ENCODE data around the gene TESK2.

Gene TESK2

GRCh38 chr1:45339789-45340558 lies 151.0 kb downstream of the TESK2 start, which contains the start of the genes MUTYH and TOE1:
TSS of gene MUTYH (minus strand) at chr1:45340440. CDS start at chr1:45334505, 5,935 bp downstream.
TSS of gene TOE1 (plus strand) at chr1:45340170. CDS start at chr1:45340253, 83 bp downstream.
- peak; percentile 81 to 84 for DNase-seq (ENCODE audit: low read depth in 2 of 2, low spot score in 1 of 2)

GRCh38 chr1:45337630-45338325 lies 153.2 kb downstream of the TESK2 start:
- DNase-seq (ENCODE audit: low read depth in 2 of 2, low spot score in 1 of 2), result no peak

- DNase-seq (ENCODE audit: low read depth in 2 of 2, low spot score in 1 of 2), result no peak
Observed at GRCh38 chr1:45335855-45336324, 155.1 kb downstream of the TESK2 start.

- DNase-seq (ENCODE audit: low read depth in 2 of 2, low spot score in 1 of 2), result no peak
Observed at GRCh38 chr1:45334308-45335245, 156.4 kb downstream of the TESK2 start.

GRCh38 chr1:45332346-45332720 lies 158.6 kb downstream of the TESK2 start:
- DNase-seq (ENCODE audit: low read depth in 2 of 2, low spot score in 1 of 2), result no peak

GRCh38 chr1:45331436-45332345 lies 159.3 kb downstream of the TESK2 start:
- DNase-seq (ENCODE audit: low read depth in 2 of 2, low spot score in 1 of 2), result no peak

GRCh38 chr1:45329445-45329844 lies 161.5 kb downstream of the TESK2 start:
- no peak for DNase-seq (ENCODE audit: low read depth in 2 of 2, low spot score in 1 of 2)

- no peak for DNase-seq (ENCODE audit: low read depth in 2 of 2, low spot score in 1 of 2)
Observed at GRCh38 chr1:45328680-45329079, 162.3 kb downstream of the TESK2 start.

GRCh38 chr1:45327644-45328515 lies 163.1 kb downstream of the TESK2 start:
- DNase-seq (ENCODE audit: low read depth in 2 of 2, low spot score in 1 of 2), result no peak

- peak; percentile 41 to 59 for DNase-seq (ENCODE audit: low read depth in 2 of 2, low spot score in 1 of 2)
Observed at GRCh38 chr1:45326627-45327623, 164.0 kb downstream of the TESK2 start, which contains the start of gene HPDL. TSS of gene HPDL (plus strand) at chr1:45326895. CDS start at chr1:45327149, 254 bp downstream.

- DNase-seq (ENCODE audit: low read depth in 2 of 2, low spot score in 1 of 2), result no peak
Observed at GRCh38 chr1:45325851-45326506, 165.0 kb downstream of the TESK2 start.

GRCh38 chr1:45322486-45323040 lies 168.4 kb downstream of the TESK2 start:
- DNase-seq (ENCODE audit: low read depth in 2 of 2, low spot score in 1 of 2), result no peak

GRCh38 chr1:45321444-45321843 lies 169.5 kb downstream of the TESK2 start:
- no peak for DNase-seq (ENCODE audit: low read depth in 2 of 2, low spot score in 1 of 2)

GRCh38 chr1:45319761-45320160 lies 171.2 kb downstream of the TESK2 start:
- no peak for DNase-seq (ENCODE audit: low read depth in 2 of 2, low spot score in 1 of 2)

- DNase-seq (ENCODE audit: low read depth in 2 of 2, low spot score in 1 of 2), result no peak
Observed at GRCh38 chr1:45317166-45317565, 173.8 kb downstream of the TESK2 start.

GRCh38 chr1:45314266-45314665 lies 176.7 kb downstream of the TESK2 start:
- no peak for DNase-seq (ENCODE audit: low read depth in 2 of 2, low spot score in 1 of 2)

- no peak for DNase-seq (ENCODE audit: low read depth in 2 of 2, low spot score in 1 of 2)
Observed at GRCh38 chr1:45306905-45307304, 184.1 kb downstream of the TESK2 start.
